H1 (cell line): ENCODE data around the gene THUMPD2. TPM values are rescaled to one million over a fixed set of nuclear protein-coding genes. Genes with fewer than 3 reads are reported as not detected.

Source experiments
- CTCF ChIA-PET: fragments of 300-600 bp; sonication (Branson Sonifier 250); formaldehyde crosslinking; loops from one replicate; lab custom pipeline; 2021; ENCODE audit not compliant: partially characterized antibody; lab: Charles Lee
- POLR2A ChIA-PET: fragments of 300-600 bp; sonication (Branson Sonifier 250); formaldehyde crosslinking; loops from one replicate; lab custom pipeline; 2021; ENCODE audit warnings: inconsistent platforms; ENCODE audit not compliant: partially characterized antibody; lab: Charles Lee
- DNase-seq, 2 experiments: peaks; one replicate each; pipeline versions ENCODE4 v3.0.0 to v3.0.0-alpha.2; 2010 to 2022; ENCODE audit warnings: low spot score in 2 of 2, low read depth in 1 of 2, mixed read lengths in 1 of 2
- FAIRE-seq: peaks from 2 replicates; lab custom pipeline; 2011; peaks lifted over from hg19 to GRCh38; lab: Jason Lieb, UNC
- H2AFZ ChIP-seq: 2 replicates; pipeline ENCODE4 v1.8.1; 2012; ENCODE audit warnings: low read length, inconsistent platforms
- H2AK5ac ChIP-seq: 2 replicates; pipeline ENCODE4 v1.6.1; 2013; ENCODE audit warnings: low read depth, low read length
- H2BK120ac ChIP-seq: replicated peaks from 2 replicates; pipeline ENCODE3; 2013; ENCODE audit warnings: low read depth, low read length, inconsistent platforms
- H2BK12ac ChIP-seq: 2 replicates; pipeline ENCODE4 v1.6.1; 2013; ENCODE audit warnings: low read depth, low read length
- H2BK15ac ChIP-seq: 2 replicates; pipeline ENCODE4 v1.6.1; 2013; ENCODE audit warnings: low read length
- H2BK20ac ChIP-seq: 2 replicates; pipeline ENCODE4 v1.6.1; 2013; ENCODE audit warnings: low read length
- H2BK5ac ChIP-seq: 2 replicates; pipeline ENCODE4 v1.6.1; 2013; ENCODE audit warnings: low read depth, low read length
- H3K14ac ChIP-seq: 2 replicates; pipeline ENCODE4 v1.6.1; 2013; ENCODE audit warnings: inconsistent platforms; ENCODE audit not compliant: insufficient read length
- H3K18ac ChIP-seq: 2 replicates; pipeline ENCODE4 v1.6.1; 2013; ENCODE audit warnings: low read length; ENCODE audit errors: extremely low read depth
- H3K23ac ChIP-seq: 2 replicates; pipeline ENCODE4 v1.6.1; 2013; ENCODE audit warnings: inconsistent platforms; ENCODE audit not compliant: insufficient read length
- H3K23me2 ChIP-seq: 2 replicates; pipeline ENCODE4 v1.6.1; 2013; ENCODE audit warnings: low read depth, low read length
- H3K27ac ChIP-seq: 2 replicates; pipeline ENCODE4 v1.6.1; 2011; ENCODE audit warnings: low read depth, low read length, inconsistent platforms
- H3K27me3 ChIP-seq, 4 experiments: replicated peaks in 1 of 4; 1 replicate in 1 of 4; 2 replicates in 3 of 4; pipeline versions ENCODE4 v1.6.1 to v1.8.1; 2011 to 2013; ENCODE audit warnings: low read length in 3 of 4, mild to moderate bottlenecking in 3 of 4, inconsistent platforms in 2 of 4, mixed read lengths in 2 of 4, moderate library complexity in 1 of 4; ENCODE audit not compliant: control insufficient read depth in 3 of 4, insufficient read depth in 3 of 4; ENCODE audit errors: extremely low read depth in 1 of 4
- H3K36me3 ChIP-seq, 4 experiments: 2 replicates each; pipeline versions ENCODE4 v1.6.1 to v1.8.1; 2011 to 2013; ENCODE audit warnings: mild to moderate bottlenecking in 4 of 4, low read length in 3 of 4, moderate library complexity in 2 of 4, control low read depth in 1 of 4, inconsistent platforms in 1 of 4; ENCODE audit not compliant: insufficient read depth in 4 of 4, control insufficient read depth in 2 of 4
- H3K4ac ChIP-seq: replicated peaks from 2 replicates; pipeline ENCODE3; 2013; ENCODE audit warnings: low read length, low read depth, mixed read lengths, inconsistent platforms; ENCODE audit not compliant: insufficient read length
- H3K4me1 ChIP-seq, 4 experiments: replicated peaks in 1 of 4; 1 replicate in 1 of 4; 2 replicates in 3 of 4; pipeline versions ENCODE4 v1.6.1 to v1.8.1; 2011 to 2013; ENCODE audit warnings: low read length in 3 of 4, inconsistent platforms in 2 of 4, mixed read lengths in 1 of 4; ENCODE audit not compliant: insufficient read depth in 4 of 4, control insufficient read depth in 3 of 4
- H3K4me2 ChIP-seq, 2 experiments: 2 replicates each; pipeline versions ENCODE4 v1.6.1 to v1.8.1; 2011 to 2013; ENCODE audit warnings: low read depth in 2 of 2, low read length in 2 of 2, control low read depth in 1 of 2, inconsistent platforms in 1 of 2, mild to moderate bottlenecking in 1 of 2; ENCODE audit not compliant: insufficient read depth in 1 of 2
- H3K4me3 ChIP-seq, 4 experiments: fragments of 200-600, 300-600 bp in 1 of 4; sonication (generic), shearing (Covaris generic), sonication (Bioruptor Twin) in 1 of 4; 2 replicates each; pipeline versions ENCODE4 v1.5.1 to v1.8.1; 2011 to 2016; ENCODE audit warnings: low read length in 4 of 4, low read depth in 3 of 4, control low read depth in 2 of 4, inconsistent platforms in 2 of 4, mild to moderate bottlenecking in 2 of 4, mixed read lengths in 1 of 4, moderate library complexity in 1 of 4; ENCODE audit not compliant: insufficient read depth in 2 of 4; ENCODE audit errors: extremely low read depth in 1 of 4
- H3K56ac ChIP-seq: replicated peaks from 2 replicates; pipeline ENCODE3; 2013; ENCODE audit warnings: low read depth, mild to moderate bottlenecking, mixed read lengths, low read length, inconsistent platforms; ENCODE audit not compliant: insufficient read length
- H3K79me1 ChIP-seq: 2 replicates; pipeline ENCODE4 v1.6.1; 2013; ENCODE audit warnings: low read depth, low read length, control low read depth
- H3K79me2 ChIP-seq, 2 experiments: 2 replicates each; pipeline versions ENCODE4 v1.6.1 to v1.8.1; 2012 to 2013; ENCODE audit warnings: low read length in 2 of 2, mild to moderate bottlenecking in 2 of 2, inconsistent platforms in 1 of 2; ENCODE audit not compliant: insufficient read depth in 2 of 2, control insufficient read depth in 1 of 2
- H3K9ac ChIP-seq, 4 experiments: replicated peaks in 1 of 4; 1 replicate in 1 of 4; 2 replicates in 3 of 4; pipeline versions ENCODE4 v1.6.1 to v1.8.1; 2011 to 2013; ENCODE audit warnings: low read depth in 3 of 4, low read length in 3 of 4, control low read depth in 2 of 4, mild to moderate bottlenecking in 2 of 4, moderate library complexity in 2 of 4, inconsistent platforms in 1 of 4; ENCODE audit errors: extremely low read depth in 1 of 4
- H3K9me3 ChIP-seq, 2 experiments: 2 replicates each; pipeline versions ENCODE4 v1.6.1 to v1.8.1; 2012 to 2013; ENCODE audit warnings: mild to moderate bottlenecking in 2 of 2, moderate library complexity in 2 of 2, control low read depth in 1 of 2, inconsistent platforms in 1 of 2, low read depth in 1 of 2, low read length in 1 of 2, mixed read lengths in 1 of 2; ENCODE audit not compliant: insufficient read depth in 2 of 2
- H4K20me1 ChIP-seq, 2 experiments: replicated peaks in 1 of 2; 2 replicates each; pipeline versions ENCODE3 to v1.8.1; 2011 to 2013; ENCODE audit warnings: inconsistent platforms in 2 of 2, low read length in 2 of 2, mild to moderate bottlenecking in 1 of 2; ENCODE audit not compliant: insufficient read depth in 2 of 2, control insufficient read depth in 1 of 2
- H4K5ac ChIP-seq: 2 replicates; pipeline ENCODE4 v1.6.1; 2013; ENCODE audit warnings: low read length, low read depth, mixed read lengths, inconsistent platforms; ENCODE audit not compliant: insufficient read length
- H4K8ac ChIP-seq: 2 replicates; pipeline ENCODE4 v1.8.0; 2013; ENCODE audit warnings: mild to moderate bottlenecking, moderate library complexity, low read length, inconsistent platforms; ENCODE audit not compliant: insufficient read depth; ENCODE audit errors: extremely low read depth
- H4K91ac ChIP-seq: replicated peaks from 2 replicates; pipeline ENCODE3; 2013; ENCODE audit warnings: low read length, mixed read lengths, inconsistent platforms; ENCODE audit not compliant: insufficient read length
- POU5F1 ChIP-seq: IDR thresholded peaks from 2 replicates; pipeline ENCODE4 v1.6.1; 2011; ENCODE audit warnings: low read depth, mild to moderate bottlenecking, low read length, moderate library complexity
- RBBP5 ChIP-seq: IDR thresholded peaks from 2 replicates; pipeline ENCODE4 v1.7.1; 2012; ENCODE audit warnings: low read depth, mild to moderate bottlenecking, inconsistent platforms, low read length, moderate library complexity, borderline replicate concordance
- SAP30 ChIP-seq: fragments of 300-600 bp; sonication (generic); IDR thresholded peaks from 2 replicates; pipeline ENCODE4 v1.7.1; 2012; ENCODE audit warnings: low read length, moderate library complexity, mild to moderate bottlenecking, inconsistent platforms; ENCODE audit not compliant: insufficient read depth, insufficient replicate concordance
- SP1 ChIP-seq: IDR thresholded peaks from 2 replicates; pipeline ENCODE4 v1.6.1; 2011; ENCODE audit warnings: low read depth, low read length
- SP2 ChIP-seq: IDR thresholded peaks from 2 replicates; pipeline ENCODE4 v1.6.1; 2012; ENCODE audit warnings: mild to moderate bottlenecking, low read length, inconsistent platforms
- WGBS, 2 experiments: shearing (Covaris generic) in 1 of 2; methylation state at CpG; one replicate each; pipeline versions ENCODE4 v1.1.6 to v1.1.7; 2013 to 2015; ENCODE audit warnings: low lambda C conversion rate in 2 of 2, mixed read lengths in 2 of 2, inconsistent platforms in 1 of 2, low coverage in 1 of 2, missing lambda C conversion rate in 1 of 2; ENCODE audit not compliant: insufficient replicate concordance in 2 of 2, insufficient coverage in 1 of 2, insufficient read length in 1 of 2; ENCODE audit errors: extremely low coverage in 1 of 2, missing lambda C conversion rate in 1 of 2; 5-methylcytosine and 5-hydroxymethylcytosine counted together
- polyA plus RNA-seq, 7 experiments: library from polyadenylated mRNA; depleted of rRNA in 3 of 7; stranded (reverse) in 5 of 7; unstranded in 2 of 7; fragments of >200 nt in 5 of 7; fragments of 200-250 nt in 2 of 7; gene quantifications; 1 replicate in 5 of 7; 2 replicates in 1 of 7; 4 replicates in 1 of 7; pipeline versions ENCODE4 v1.2.1 to v1.2.3, GENCODE V29; 2011 to 2013; ENCODE audit warnings: missing spikeins in 2 of 7, mixed read lengths in 2 of 7
- total RNA-seq: library from RNA; stranded (reverse); fragmentation: NEBNext Ultra II Directional; extraction: Animal tissue kit (Norgen Biotek cat#: 25700); gene quantifications from 2 replicates; pipeline ENCODE4 v1.2.1, GENCODE V29; 2021

The THUMPD2 gene
- total and polyA plus RNA-seq, 2 of the 8 experiments (the other 6 are each of a cell fraction or from before 2014, with no cell fraction given) = 8.6 to 17.0 TPM

DNA sequence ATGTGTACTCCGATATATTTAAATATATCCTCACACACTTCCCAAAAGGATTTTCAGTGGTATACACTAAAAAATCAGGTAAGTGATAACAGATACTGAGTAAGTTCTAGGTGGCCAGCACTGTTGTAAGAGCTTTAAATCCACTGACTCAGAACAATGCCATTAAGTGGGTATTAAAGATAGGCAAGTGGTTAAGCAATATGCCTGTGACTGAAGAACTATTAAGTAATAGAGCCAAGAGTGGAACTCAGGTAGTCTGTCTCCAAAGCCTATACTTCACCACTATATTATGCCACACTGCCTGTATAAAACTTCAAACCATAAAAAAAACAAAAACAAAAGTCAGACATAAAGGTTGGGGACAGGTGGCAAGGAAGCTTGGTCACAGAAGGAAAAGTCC, 37.2 kb downstream of the THUMPD2 start:
- Histone ChIP-seq H3K18ac (no peak overlapping the region), H4K20me1 (peaks cover 0 to 7% of the 10 kb centered on the region in 2 experiments), H3K56ac (no peak overlapping the region), H2BK15ac (no peak overlapping the region), H2BK5ac (no peak overlapping the region), H4K5ac (no peak overlapping the region), H3K14ac (no peak overlapping the region), H3K23ac (no peak overlapping the region), H2BK120ac (no peak overlapping the region), H3K9me3 (no peaks in the 10 kb centered on the region), H3K9ac (no peak overlapping the region), H2BK12ac (no peak overlapping the region), H3K4me1 (peaks cover 0 to 8% (median 5%) of the 10 kb centered on the region in 4 experiments; a peak in 3 of 7 replicates), H3K27me3 (no peaks in the 10 kb centered on the region), H2BK20ac (no peak overlapping the region), H3K4me3 (no peak overlapping the region), H3K27ac (no peak overlapping the region), H2AFZ (no peak overlapping the region), H3K4ac (no peak overlapping the region), H3K79me1 (no peaks in the 10 kb centered on the region), H2AK5ac (no peak overlapping the region), H3K4me2 (no peak overlapping the region), H3K79me2 (no peaks in the 10 kb centered on the region), H3K36me3 (peaks cover 0 to 36% (median 8%) of the 10 kb centered on the region in 4 experiments; a peak in 4 of 8 replicates), H3K23me2 (no peaks in the 10 kb centered on the region), H4K91ac (no peak overlapping the region), H4K8ac (no peak overlapping the region)
- WGBS, 2 experiments = 90% methylated on average over 1 of the region's 1 CpG; no CpG with 5 or more reads in 1 of the 2 experiments
- ChIA-PET POLR2A (no interaction called here), CTCF (interaction anchor here (0.9 to 3.2 kb wide), 4 partner anchors 10 to 226 kb away, joined by 3 to 14 read pairs (median 7); no protein-coding TSS in a partner anchor)
- no peak for DNase-seq
- FAIRE-seq = no peak
- no peak for TF ChIP-seq SP1
- no peak for TF ChIP-seq SAP30
- TF ChIP-seq RBBP5 = no peak
- no peak for TF ChIP-seq POU5F1
- TF ChIP-seq SP2 = no peak
